ENCODE results near the gene ELP5. TPM values are rescaled to one million over a fixed set of nuclear protein-coding genes. Genes with fewer than 3 reads are reported as not detected.

Gene ELP5
- total and polyA plus RNA-seq, 10 of the 15 experiments (the other 5 are each of a cell fraction or from before 2014, with no cell fraction given), result 41.1 to 109 (median 77.5) TPM

DNA sequence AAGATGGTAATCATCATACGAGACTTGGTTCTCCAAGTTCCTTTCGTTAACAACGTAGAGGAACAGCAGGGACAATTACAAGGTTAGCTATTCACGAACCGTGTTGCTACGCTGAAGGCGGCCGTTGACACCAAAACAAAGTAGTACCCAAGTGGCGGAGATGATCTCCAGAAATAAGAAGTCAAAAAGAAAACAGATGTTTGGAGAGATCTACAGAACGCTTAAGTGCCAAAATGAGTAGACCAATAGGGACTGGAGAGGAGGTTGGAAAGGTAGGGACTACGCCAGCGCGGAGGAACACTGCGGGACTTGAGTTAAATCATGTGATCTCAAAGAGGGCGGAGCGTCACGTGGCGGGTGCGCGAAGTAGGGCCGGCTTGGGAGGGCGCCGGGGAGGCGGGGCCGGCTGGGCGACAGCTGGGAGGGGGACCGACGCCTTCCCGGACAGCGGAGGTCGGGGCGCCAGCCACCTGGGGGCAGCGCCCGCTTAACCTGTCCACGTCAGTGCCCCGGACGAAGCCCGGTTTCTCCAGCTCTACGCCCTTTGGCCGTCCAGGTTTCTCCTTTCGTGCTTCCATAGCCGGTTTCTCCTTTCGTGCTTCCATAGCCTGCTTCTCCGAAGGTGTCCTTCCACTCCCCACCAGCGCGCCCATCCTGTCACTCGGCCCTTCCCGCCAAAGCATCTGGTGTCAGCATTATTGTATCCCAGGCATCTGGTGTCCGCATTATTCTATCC lies 9.1 kb upstream of the ELP5 start (continued):
- TF ChIP-seq, protein P1, sequence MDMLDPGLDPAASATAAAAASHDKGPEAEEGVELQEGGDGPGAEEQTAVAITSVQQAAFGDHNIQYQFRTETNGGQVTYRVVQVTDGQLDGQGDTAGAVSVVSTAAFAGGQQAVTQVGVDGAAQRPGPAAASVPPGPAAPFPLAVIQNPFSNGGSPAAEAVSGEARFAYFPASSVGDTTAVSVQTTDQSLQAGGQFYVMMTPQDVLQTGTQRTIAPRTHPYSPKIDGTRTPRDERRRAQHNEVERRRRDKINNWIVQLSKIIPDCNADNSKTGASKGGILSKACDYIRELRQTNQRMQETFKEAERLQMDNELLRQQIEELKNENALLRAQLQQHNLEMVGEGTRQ (IDR thresholded peaks at IDR 0.05; ENCODE audit: borderline replicate concordance, low read depth, low read length), result peak; percentile 97
- TF ChIP-seq CUX1 (IDR thresholded peaks at IDR 0.05; ENCODE audit: insufficient replicate concordance, low read depth, low read length), result no peak
- TF ChIP-seq IKZF1 (conservative IDR thresholded peaks at IDR 0.05), result peak; percentile 62
- peak; percentile 99 for TF ChIP-seq RAD51 (IDR thresholded peaks at IDR 0.05)
- no peak for TF ChIP-seq SREBF1 (IDR thresholded peaks at IDR 0.05; ENCODE audit: low read length)
- peak; percentile 64 for TF ChIP-seq LARP7 (IDR thresholded peaks at IDR 0.05)
- peak; percentile 74; the same call in 1 of the 2 replicates for TF ChIP-seq PAX8 (IDR thresholded peaks at IDR 0.05)
- no peak for TF ChIP-seq ZBTB11 (CRISPR knock-in tag; IDR thresholded peaks at IDR 0.05)
- TF ChIP-seq SIN3A (IDR thresholded peaks at IDR 0.05; ENCODE audit: low read depth, low read length), result peak; percentile 97
- TF ChIP-seq BCL11A (IDR thresholded peaks at IDR 0.05; ENCODE audit: low read depth, low read length), result 0 out of 2 replicates have a peak, but pooled peaks have one; percentile 26
- TF ChIP-seq ATF2 (IDR thresholded peaks at IDR 0.05; ENCODE audit: low read length), result peak; percentile 78; the same call in 1 of the 2 replicates
- no peak for TF ChIP-seq ZSCAN29 (IDR thresholded peaks at IDR 0.05)
- TF ChIP-seq, protein P2, sequence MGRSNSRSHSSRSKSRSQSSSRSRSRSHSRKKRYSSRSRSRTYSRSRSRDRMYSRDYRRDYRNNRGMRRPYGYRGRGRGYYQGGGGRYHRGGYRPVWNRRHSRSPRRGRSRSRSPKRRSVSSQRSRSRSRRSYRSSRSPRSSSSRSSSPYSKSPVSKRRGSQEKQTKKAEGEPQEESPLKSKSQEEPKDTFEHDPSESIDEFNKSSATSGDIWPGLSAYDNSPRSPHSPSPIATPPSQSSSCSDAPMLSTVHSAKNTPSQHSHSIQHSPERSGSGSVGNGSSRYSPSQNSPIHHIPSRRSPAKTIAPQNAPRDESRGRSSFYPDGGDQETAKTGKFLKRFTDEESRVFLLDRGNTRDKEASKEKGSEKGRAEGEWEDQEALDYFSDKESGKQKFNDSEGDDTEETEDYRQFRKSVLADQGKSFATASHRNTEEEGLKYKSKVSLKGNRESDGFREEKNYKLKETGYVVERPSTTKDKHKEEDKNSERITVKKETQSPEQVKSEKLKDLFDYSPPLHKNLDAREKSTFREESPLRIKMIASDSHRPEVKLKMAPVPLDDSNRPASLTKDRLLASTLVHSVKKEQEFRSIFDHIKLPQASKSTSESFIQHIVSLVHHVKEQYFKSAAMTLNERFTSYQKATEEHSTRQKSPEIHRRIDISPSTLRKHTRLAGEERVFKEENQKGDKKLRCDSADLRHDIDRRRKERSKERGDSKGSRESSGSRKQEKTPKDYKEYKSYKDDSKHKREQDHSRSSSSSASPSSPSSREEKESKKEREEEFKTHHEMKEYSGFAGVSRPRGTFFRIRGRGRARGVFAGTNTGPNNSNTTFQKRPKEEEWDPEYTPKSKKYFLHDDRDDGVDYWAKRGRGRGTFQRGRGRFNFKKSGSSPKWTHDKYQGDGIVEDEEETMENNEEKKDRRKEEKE (IDR thresholded peaks at IDR 0.05), result no peak
- peak; percentile 38; the same call in 1 of the 2 replicates for TF ChIP-seq PKNOX1 (IDR thresholded peaks at IDR 0.05)
